NCI-H1417 (cell line): ENCODE measurements around the gene SPATA13.
A peak's percentile ranks its signal among the peaks of the same experiment; 100 is the strongest.
"Not testable (repeated sequence)": the region's sequence is repeated elsewhere in the genome, so short reads cannot be mapped to it uniquely, and the experiment has no call there.

ENCODE experiments used
- DNase-seq, 3 experiments: peaks; one replicate each; lab custom pipeline; 2025; lab: John Stamatoyannopoulos, UW

The SPATA13 gene

DNA sequence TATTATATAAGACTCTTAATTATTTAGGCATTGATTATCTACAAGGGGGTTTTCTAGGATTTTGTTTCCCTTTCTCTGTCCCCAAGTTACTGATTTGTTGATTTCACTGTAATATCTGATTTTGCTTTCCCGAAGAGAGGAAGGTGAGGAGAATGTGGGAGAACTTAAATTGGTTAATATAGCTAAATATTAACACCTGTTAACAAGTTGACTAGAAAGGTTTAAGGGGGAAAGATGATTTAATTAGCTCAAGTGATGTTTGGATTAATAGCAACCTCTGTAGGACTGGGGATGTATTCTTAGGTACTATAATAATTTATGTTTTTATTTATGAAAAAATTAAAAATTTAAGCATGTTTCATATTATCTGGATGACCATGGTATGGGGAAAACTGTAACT, 35.1 kb downstream of the SPATA13 start:
- no peak for DNase-seq

DNA sequence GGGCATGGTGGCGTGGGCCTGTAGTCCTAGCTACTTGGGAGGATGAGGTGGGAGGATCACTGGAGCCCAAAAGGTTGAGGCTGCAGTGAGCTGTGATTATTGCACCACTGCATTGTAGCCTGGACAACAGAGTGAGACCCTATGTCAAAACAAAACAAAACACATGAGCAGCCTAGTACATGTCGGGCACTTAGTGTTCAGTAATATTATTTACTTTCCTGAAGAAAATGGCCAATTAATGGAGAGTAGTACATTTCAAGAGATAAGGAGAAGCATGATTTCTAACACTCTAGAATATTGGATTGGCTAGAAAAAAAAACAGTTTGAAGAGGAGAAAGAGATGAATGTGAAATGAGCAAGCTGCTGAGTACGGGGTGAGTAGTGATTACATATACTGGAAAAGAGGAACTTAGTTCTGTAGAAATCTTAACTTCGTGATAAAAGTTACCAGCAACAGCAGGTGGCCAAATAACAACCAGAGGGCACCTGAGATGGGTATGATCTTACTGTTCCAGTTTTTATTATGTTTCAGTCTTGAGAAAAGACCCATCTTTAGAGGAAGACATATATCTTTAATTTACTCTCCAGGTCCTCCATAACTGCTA, 36.2 kb downstream of the SPATA13 start:
- no peak for DNase-seq

DNA sequence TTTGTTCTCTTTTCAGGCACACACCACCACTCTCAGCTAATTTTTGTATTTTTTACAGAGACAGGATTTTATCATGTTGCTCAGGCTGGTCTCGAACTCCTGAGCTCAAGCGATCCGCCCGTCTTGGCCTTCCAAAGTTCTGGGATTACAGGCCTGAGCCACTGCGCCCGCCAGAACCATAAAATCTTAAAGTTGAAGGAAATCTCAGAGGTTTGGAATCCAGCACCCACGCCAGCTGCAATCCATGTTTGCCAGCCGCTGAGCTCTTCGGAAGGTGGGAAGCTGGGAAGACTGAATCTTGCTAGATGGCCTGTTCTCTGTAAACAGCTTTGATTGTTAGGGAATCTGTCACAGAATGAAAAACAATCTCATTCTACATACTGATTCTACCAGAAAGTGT, 38.5 kb downstream of the SPATA13 start:
- DNase-seq = no peak

DNA sequence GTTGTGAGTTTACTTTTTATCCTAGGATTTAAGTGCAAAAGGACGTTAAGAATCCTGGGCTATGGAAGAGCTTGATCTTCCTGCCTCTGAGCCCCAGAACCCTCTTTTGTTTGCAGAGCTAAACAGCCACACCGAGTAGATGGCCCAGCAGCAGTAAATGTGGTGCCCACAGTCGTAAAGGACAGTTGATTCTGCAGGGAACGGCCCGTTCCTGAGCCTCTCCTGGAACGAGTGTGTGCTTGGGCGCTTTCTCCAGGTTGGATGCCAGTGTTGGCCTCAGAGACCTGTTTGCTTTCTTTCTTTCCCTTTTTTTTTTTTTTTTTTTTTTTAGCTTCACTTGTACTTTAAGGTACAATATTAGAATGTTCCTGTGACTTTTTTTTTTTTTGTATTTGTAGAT, 41.7 kb downstream of the SPATA13 start:
- no peak for DNase-seq

DNA sequence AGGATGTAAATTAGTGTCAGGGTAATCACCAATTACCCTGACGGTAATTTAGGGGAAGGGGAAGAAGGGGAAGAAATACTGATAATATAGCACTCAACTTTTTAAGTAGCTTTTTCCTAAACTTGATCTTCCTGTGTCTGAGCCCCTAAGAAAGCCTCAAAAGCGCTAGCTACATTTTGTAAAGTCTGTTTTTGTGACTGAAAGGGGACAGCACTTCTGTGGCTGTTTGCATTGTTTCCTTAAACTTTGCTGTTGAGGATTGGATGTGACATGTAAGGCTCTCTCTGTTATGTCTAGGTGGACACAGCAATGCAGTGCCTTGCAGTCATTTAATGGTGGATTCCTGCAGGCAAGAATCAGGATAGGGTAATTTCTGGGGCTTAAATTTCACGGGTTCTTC, 42.8 kb downstream of the SPATA13 start:
- no peak for DNase-seq

DNA sequence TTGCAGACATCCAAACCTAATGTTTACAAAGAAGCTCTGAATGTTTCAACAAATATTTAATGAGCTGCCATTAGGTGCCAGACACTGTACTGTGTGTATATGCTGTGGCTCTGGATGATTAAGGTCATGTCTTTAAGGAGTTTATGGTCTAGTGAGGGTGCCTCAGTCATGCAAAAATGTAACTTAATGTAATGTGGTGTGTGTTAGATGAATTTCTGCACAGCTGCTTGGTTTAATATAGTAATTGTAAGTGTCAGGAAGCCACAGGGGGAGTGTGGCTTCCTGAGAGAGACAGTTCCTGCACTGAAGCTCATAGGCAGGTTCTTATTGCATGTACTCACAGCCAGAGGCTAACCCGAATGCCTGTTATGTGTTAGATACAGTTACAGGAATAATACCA, 43.3 kb downstream of the SPATA13 start:
- DNase-seq = peak in 1 of 3 experiments; percentile 5

DNA sequence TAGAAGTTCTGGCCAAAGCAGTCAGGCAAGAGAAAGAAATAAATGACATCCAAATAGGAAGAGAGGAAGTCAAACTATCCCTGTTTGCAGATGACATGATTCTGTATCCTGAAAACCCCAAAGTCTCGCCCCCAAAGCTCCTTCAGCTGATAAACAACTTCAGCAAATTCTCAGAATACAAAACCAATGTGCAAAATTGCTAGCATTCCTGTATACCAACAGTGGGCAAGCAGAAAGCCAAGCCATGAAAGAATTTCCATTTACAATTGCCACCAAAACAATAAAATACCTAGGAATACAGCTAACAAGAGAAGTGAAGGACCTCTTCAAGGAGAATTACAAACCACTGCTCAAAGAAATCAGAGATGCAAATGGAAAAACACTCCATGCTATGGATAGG, 44.6 kb downstream of the SPATA13 start:
- DNase-seq = not testable (repeated sequence)

DNA sequence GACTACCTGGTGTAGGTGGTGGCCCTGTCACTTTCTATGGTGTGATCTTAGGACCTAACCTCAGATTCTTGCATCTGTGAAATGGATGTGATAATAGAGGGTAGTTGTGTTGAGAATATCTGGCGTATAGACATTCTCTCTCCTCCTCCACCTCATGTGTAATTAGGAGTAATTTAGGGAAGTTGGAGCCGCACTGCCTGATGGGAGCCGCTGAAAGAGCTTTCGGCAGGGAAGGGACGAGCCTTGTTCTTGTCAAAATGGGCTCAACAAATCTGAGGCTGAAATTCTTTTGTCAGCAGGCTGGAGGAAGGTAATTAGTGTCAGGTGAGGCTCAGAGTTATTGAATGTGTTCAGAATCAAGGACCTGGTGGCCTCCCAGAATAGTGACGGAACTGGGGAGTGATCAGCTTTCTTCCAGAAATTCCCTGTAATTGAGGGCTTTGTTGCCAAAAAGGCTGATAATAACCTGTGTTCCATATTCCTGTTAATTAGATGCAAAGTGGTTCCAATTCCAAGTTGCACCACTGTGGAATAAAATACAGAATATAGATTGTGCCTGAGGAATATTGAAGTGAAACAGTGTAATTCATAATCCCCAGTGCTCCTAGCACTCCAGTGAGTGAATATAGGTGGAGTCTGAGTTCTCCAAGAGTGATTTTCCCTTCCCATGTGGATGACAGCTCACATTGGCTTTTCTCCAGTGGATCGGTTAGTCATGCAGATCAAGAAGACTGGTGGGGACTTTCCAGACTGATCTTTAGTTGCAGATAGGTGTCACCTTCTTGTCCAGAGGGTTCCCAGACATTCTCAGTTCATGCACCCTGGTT, 47.5 kb downstream of the SPATA13 start:
- DNase-seq = peak in 2 of 3 experiments; percentile 36 to 59

DNA sequence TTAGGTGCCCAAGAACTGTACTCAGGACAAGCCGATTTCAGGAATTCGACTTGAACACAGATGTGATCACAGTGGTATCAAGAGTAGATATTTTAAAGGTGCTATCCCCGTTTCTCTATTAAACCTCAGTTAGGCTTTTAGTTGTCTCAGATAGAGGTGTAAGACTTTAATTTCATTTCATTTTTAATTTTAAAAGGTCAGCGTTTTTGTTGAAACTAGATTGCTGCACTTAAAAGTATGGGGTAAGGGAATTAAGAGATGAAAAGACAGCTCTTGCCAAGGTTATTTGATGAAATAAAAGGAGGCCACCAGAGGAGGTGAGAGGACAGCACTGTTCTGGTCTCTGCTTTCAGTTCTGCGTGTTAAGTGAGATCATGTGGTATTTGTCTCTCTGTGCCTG, 48.6 kb downstream of the SPATA13 start:
- DNase-seq = no peak

DNA sequence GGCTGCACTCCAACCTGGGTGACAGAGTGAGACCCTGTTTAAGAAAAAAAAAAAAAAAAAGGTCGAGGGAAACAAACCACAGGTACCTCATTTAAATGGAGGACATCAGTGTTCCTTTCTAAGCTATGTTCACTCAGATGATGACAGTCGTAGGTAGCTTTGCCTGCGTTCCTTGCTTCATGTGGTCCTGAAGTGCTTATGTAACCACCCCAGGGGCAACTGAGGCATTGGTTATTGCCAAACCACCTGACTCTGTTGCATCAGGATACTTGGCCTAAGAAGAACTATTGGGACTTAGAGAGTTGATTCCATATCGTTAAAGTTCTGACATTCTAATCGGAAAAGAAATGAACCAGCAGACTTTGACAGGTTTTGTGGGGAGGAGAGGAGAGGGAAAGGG, 51.7 kb downstream of the SPATA13 start:
- DNase-seq = no peak

DNA sequence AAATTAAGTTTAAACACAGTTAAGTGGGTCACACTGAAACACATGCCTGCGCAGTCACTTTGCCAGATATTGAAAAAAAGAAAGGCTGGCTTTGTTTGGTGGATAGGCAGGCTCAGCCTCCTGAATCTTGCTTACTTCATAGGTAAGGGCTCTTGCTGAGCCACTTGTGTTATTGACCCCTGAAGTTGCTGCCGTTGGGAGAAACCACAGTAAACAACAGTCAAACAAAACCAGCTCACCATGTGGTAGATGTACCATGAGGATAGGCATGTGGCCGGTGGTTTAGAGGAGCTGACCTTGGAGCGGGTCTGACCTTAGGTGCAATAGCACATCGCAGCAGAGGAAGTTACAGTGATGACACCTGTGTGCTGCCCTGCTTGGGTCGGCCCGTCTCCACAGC, 52.2 kb downstream of the SPATA13 start:
- DNase-seq = peak in 1 of 3 experiments; percentile 39

DNA sequence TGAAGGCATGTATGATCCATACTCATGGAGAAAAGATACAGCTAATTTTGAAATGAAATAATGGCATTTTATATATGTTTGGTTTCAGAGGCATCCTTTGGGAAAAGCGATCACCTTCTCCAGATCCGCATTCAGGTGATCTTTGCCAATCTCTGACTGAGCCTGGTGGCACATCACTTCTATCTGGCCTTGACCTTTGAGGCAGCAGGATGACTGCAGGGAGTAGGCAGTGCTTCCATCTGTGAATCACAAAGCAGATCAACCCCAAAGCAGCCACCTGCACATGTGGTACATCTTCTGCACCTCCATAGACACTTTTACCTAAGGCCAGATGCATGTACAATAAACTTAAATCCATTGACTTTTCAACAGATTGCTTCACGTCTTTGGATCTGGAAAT, 53.4 kb downstream of the SPATA13 start:
- DNase-seq = no peak

DNA sequence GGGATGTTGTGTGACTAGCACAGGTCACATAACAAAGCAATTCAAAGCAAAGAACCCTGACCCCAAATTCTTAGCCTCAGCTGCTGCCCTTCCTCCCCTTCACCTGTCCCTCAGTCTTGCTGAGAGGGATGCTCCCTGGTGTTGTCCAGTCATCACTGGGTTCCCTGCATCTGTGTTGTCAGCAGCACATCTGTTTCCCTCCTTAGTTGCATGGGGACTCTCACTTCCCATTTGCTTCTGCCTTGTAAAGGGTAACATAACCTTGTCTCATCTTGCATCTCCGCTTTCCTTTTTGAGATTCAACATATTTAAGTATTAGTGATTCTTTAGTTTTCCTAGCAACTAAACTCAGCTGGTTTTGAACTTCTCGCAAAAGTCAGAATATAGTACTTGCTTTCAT, 54.0 kb downstream of the SPATA13 start:
- no peak for DNase-seq

DNA sequence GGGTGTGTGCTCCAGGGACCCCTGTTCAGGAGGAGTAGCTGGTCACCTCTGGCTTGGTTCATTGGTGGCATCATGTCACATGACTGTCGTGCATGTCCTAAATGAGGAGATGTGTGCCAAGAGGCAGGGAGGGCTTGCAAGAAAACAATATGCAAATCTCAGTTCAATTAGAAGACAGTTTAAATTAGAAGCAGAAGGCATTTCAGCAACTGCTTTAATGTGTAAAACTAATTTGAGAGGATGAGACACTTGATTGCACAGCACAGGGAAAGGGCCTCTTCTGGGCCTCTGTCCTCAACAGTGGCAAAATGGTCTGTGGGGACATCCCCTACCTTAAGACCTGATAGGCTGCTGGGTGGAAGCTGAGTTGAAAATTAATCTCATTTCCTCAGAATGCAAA, 54.6 kb downstream of the SPATA13 start:
- no peak for DNase-seq

DNA sequence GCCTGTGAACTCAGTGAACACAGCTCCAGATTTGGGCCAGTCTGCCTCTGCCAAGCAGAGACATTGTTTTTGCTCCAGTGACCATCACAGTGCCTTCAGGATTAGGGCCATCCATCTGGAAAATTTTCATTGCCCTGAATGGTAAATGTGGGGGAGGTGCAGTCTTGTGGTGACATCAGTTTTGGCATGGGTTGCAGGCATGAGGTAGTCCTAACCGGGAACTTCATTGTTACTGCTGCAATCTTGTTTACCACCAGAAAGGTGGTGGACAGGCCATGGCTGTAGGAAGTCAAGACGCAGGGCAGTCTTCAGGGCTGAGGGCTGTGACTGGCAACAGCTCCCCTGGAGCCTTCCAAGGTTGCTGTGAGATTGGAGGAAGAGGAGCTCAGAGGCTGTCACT, 55.2 kb downstream of the SPATA13 start:
- no peak for DNase-seq

DNA sequence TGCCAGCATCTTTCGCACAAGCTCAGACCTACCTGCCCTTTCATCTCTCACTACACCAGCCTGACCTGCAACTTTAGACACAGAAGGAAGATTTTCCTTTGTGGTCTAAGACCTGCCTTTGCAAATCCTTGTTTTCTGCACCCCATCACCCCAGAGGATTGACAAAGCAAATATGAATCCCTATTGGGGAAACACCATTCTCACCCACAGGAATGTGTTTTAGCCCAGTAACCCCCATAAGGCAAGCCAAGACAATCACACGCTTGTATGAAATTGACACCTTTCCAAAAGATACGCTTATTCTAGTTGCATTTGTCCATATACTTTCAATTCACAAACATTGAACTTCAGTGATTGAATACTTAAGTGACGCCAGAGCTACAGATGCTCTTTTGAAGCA, 55.7 kb downstream of the SPATA13 start:
- DNase-seq = no peak

DNA sequence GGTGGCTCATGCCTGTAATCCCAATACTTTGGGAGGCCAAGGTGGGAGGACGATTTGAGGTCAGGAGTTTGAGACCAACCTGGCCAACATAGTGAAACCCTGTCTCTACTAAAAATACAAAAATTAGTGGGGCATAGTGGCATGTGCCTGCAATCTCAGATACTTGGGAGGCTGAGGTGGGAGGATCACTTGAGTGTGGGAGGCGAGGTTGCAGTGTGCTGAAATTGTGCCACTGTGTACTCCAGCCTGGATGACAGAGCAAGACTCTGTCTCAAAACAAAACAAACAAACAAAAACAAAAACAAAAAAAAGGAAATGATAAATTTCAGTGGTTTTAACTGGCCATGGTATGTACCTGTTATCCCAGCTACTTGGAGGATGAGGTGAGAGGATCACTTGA, 56.3 kb downstream of the SPATA13 start:
- DNase-seq = not testable (repeated sequence)

DNA sequence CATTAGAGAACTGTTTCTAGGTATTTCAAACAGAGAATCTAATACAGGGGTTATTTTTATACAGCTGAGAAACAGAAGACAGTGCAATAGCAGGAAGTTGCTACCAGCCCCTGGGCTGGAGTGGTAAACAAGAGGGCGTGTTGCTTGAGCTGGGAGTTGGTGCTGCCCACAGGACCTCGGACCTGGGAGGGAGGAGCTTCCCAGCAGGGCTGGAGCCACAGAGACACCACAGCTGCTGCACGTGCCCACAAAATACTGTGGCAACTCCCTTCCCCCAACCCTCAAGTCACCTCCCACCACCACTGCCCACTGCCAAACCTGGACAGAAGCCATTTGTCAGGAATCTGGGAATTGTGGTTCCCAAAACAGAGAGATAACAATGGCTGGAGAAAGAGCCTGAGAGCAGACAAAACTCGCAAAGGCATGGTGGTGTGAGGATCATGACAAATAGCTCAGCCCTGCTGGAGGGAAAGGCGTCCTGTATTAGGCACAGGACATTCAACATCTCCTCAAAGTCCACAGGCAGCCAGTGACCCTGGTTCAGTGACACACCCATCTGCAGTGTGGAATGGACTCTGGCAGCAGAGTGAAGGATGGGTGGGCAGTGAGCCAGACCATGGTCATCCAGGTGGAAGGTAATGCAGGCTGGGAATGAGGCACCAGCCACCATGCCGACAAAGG, 57.2 kb downstream of the SPATA13 start:
- peak in 1 of 3 experiments; percentile 5 for DNase-seq

DNA sequence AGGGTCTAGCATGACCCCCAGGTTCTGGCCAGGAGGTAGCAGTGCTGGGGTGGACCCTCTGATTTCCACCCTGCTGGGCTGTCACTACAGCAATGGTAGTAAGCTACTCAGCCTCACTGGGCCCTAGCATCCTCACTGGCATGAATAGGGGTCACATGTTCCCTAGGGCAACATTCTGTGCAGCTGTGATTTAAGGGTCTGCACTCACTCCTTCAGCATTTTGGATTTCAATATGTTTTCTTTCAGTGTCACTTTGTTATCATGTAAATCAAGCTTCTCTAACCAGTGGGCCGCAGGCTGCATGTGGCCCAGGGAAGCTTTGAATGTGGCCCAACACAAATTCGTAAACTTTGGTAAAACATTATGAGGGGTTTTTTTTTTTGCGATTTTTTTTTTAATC, 57.8 kb downstream of the SPATA13 start:
- DNase-seq = no peak

DNA sequence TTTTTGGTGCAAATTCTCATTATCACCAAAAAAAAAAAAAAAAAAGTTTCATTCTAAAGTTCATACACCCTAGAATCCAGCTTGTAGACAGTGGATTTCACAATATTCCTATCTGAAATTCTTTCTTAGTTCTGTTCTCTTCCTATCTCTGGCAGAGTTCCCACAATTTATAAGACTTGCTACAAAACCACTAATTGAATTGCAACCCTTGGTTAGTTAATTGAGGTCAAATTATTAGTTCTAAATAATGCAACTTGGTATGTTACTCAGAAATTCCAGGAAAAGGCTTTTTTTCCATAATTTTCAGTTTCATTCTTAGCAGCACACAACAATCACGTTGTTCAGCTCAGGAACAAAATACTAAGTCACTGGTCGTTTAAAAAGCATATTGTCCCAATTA, 58.5 kb downstream of the SPATA13 start:
- no peak for DNase-seq

DNA sequence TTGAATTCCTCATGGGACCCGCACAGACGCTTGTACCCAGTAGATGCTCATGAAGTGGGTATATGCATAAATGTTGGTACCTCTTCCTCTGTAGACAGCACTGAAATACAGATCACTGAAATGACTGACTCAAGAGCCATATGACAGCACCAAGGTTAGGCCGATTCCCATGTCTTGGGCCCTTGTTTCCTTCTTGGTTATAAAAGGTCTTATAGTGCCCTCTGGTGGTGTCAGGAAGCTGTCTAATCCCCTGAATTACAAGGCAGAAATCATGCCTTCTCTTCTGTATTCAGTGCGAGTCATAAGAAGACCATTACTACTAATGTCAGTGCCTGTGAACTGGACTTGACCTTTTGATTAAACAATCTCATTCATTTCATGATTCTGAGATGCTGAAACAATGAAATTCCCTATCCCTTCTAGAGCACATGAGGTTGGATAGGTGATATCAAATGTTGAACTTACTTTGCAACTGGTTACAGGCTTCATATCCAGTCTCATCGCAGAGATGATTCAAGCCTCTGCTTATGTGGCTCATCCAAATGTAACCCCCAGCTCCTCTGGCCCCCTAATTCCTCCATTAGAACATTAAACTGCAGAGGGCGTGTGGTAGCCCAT, 59.7 kb downstream of the SPATA13 start:
- peak; percentile 32 to 82 (median 46) for DNase-seq

DNA sequence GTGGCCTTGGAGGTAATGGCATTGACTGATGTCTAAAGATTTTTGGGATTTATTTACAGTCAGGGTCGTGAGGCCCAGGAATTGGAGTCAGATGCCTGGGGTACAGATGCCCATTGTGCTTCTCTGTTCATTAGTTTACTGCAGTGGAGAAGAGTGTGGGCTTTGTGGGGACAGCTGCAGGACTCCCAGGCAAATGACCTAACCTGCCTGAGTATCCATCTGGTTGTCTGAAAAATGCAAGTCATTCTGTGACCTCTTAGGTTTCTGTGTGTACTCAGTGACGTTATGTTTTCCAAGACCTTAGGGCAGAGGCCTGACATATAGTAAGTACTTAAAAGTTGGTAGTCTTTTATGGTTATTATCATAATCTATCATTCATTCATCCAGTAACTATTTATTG, 60.5 kb downstream of the SPATA13 start:
- no peak for DNase-seq

DNA sequence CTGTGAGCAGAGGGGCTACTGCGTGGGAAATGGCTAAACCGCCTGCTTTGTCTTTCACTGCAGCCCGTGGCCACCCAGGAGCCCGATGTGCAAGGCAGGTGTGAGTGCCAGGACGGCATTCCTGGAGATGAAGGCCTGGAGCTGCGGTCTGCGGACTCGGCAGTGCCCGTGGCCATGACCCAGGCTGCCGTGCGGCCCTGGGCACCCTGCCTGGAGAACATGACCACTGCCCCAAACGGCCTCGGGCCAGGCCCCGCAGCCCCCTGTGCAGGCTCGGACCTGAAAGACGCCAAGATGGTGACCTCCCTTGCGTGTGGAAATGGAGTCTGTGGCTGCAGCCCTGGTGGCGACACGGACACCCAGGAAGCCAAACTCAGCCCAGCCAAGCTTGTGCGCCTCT, 62.2 kb downstream of the SPATA13 start:
- DNase-seq = no peak
